ENCODE data around the gene CWC27.

The CWC27 gene

DNA sequence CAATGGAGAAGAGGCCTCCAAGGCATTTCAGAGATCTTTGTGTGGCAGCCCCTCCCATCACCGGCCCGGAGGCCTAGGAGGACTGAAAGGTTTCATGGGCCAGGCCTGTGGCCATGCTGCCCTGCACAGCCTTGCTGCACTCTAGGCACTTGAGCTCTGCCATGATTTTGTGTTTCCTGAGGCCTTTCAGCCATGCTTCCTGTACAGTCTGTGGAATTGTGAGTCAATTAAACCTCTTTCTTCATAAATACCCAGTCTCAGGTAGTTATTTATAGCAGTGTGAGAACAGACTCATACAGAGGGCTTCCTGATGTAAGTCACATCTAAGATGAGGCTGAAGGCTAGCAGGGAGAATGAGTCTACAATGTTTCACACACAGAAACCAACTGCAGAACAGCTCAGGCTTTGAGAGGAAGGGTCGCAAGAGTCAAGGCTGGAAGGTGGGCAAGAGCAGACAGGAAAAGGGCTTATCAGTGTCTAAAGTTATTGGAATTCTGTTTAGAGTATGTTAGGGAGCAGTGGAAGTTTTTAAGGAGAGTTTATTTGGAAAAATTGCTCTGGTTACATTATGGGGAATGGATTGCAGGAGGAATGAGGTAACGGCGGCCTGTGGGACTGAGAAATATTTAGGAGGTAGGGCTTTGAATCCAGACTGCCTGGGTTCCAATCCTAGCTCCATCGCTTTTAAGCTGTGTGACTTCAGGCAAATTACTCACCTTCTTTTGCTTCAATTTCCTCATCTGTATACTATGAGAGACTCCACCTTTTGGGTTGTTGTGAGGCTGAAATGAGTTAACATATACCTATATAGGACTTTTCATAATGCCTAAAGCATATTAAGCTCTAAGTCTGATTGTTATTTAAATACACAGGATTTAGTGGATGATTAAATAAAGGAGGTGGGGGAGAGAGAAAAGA, 291.2 kb downstream of the CWC27 start:
- CTCF ChIA-PET: interaction anchor here (0.6 to 0.8 kb wide), 2 partner anchors 22 to 253 kb away, joined by 3 read pairs; no protein-coding TSS in a partner anchor
- H3K4me3 ChIP-seq (ENCODE audit: low read depth, low read length): no peak overlapping the region
- no peaks in the 10 kb centered on the region for H3K9me3 ChIP-seq (ENCODE audit: control insufficient read depth, insufficient read depth, low read depth, low read length)
- TF ChIP-seq ZNF514 (tag by site-specific recombination; IDR thresholded peaks at IDR 0.05) (no peak), ZNF585B (tag by site-specific recombination; IDR thresholded peaks at IDR 0.05) (peak; percentile 84)
- H3K36me3 ChIP-seq (ENCODE audit: control insufficient read depth in 2 of 2, insufficient read depth in 1 of 2, low read length in 2 of 2): no peaks in the 10 kb centered on the region
- H3K4me1 ChIP-seq (ENCODE audit: control insufficient read depth, insufficient read depth, low read length): peaks cover 8% of the 10 kb centered on the region
- POLR2A ChIA-PET: no interaction called here
- H3K27ac ChIP-seq (ENCODE audit: extremely low read depth, low read depth, low read length): no peak overlapping the region

DNA sequence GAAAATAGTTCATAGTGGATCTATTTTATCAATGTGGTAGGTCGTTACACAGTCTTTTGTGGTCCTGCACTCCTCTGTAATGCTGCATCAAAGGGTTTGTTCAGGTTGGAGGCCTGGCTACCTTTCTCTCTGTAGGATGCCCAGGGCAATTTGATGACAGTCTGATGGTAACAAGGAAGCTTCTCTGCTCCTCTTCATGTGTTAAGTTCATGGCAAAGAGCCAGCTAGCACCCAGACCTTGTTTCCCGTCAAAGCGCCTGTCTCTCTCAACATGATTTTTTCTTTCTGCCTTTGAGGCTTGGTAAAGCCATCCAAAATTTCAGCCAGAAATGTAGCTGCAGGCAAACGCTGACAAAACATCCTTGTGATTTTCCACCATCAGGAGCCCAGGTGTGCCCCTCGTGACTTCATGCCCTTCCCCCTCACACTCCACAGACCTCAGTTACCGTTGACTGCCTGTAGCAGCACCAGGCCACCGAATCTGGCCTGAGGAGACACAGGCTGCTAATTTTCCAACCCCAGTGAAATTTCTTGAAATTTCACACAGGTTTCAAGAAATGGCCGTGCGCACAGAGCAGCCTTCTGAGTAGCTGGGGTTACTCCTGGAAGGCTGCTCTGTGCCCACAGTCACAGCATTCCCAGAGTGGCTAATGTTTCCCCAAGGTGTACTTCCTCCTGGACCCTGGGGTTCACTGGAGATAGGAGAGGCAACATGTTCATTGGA, 292.7 kb downstream of the CWC27 start:
- no peaks in the 10 kb centered on the region for H3K9me3 ChIP-seq (ENCODE audit: control insufficient read depth, insufficient read depth, low read depth, low read length)
- TF ChIP-seq KLF16 (tag by site-specific recombination; IDR thresholded peaks at IDR 0.05): no peak
- no peak for TF ChIP-seq GLIS2 (tag by site-specific recombination; IDR thresholded peaks at IDR 0.05)
- TF ChIP-seq ZNF416 (tag by site-specific recombination; IDR thresholded peaks at IDR 0.05): no peak
- TF ChIP-seq, protein P1, sequence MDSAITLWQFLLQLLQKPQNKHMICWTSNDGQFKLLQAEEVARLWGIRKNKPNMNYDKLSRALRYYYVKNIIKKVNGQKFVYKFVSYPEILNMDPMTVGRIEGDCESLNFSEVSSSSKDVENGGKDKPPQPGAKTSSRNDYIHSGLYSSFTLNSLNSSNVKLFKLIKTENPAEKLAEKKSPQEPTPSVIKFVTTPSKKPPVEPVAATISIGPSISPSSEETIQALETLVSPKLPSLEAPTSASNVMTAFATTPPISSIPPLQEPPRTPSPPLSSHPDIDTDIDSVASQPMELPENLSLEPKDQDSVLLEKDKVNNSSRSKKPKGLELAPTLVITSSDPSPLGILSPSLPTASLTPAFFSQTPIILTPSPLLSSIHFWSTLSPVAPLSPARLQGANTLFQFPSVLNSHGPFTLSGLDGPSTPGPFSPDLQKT (IDR thresholded peaks at IDR 0.05; ENCODE audit: borderline replicate concordance, low read depth, low read length): no peak
- TF ChIP-seq ZNF776 (tag by site-specific recombination; IDR thresholded peaks at IDR 0.05; ENCODE audit: borderline replicate concordance): no peak
- no peak for TF ChIP-seq ZBTB8A (tag by site-specific recombination; IDR thresholded peaks at IDR 0.05)
- TF ChIP-seq ZSCAN16 (tag by site-specific recombination; IDR thresholded peaks at IDR 0.05): no peak
- no peak for TF ChIP-seq ZBTB17 (tag by site-specific recombination; IDR thresholded peaks at IDR 0.05)
- TF ChIP-seq, protein P2, sequence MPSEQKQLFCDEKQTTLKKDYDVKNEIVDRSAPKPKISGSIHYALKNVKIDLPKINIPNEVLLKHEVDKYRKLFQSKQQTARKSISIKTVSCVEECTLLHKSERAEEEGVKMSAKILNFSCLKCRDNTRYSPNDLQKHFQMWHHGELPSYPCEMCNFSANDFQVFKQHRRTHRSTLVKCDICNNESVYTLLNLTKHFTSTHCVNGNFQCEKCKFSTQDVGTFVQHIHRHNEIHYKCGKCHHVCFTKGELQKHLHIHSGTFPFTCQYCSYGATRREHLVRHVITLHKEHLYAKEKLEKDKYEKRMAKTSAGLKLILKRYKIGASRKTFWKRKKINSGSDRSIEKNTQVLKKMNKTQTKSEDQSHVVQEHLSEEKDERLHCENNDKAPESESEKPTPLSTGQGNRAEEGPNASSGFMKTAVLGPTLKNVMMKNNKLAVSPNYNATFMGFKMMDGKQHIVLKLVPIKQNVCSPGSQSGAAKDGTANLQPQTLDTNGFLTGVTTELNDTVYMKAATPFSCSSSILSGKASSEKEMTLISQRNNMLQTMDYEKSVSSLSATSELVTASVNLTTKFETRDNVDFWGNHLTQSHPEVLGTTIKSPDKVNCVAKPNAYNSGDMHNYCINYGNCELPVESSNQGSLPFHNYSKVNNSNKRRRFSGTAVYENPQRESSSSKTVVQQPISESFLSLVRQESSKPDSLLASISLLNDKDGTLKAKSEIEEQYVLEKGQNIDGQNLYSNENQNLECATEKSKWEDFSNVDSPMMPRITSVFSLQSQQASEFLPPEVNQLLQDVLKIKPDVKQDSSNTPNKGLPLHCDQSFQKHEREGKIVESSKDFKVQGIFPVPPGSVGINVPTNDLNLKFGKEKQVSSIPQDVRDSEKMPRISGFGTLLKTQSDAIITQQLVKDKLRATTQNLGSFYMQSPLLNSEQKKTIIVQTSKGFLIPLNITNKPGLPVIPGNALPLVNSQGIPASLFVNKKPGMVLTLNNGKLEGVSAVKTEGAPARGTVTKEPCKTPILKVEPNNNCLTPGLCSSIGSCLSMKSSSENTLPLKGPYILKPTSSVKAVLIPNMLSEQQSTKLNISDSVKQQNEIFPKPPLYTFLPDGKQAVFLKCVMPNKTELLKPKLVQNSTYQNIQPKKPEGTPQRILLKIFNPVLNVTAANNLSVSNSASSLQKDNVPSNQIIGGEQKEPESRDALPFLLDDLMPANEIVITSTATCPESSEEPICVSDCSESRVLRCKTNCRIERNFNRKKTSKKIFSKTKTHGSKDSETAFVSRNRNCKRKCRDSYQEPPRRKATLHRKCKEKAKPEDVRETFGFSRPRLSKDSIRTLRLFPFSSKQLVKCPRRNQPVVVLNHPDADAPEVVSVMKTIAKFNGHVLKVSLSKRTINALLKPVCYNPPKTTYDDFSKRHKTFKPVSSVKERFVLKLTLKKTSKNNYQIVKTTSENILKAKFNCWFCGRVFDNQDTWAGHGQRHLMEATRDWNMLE (tag by site-specific recombination; conservative IDR thresholded peaks at IDR 0.05; ENCODE audit: low read depth): no peak
- TF ChIP-seq ZNF324 (tag by site-specific recombination; IDR thresholded peaks at IDR 0.05): no peak
- no peak for TF ChIP-seq ZNF354C (tag by site-specific recombination; IDR thresholded peaks at IDR 0.05; ENCODE audit: borderline replicate concordance, low read depth)
- no peak for TF ChIP-seq ZNF341 (tag by site-specific recombination; IDR thresholded peaks at IDR 0.05; ENCODE audit: low read depth)
- POLR2A ChIA-PET: no interaction called here
- H3K4me3 ChIP-seq (ENCODE audit: low read depth, low read length): no peak overlapping the region
- H3K4me1 ChIP-seq (ENCODE audit: control insufficient read depth, insufficient read depth, low read length): peaks cover 14% of the 10 kb centered on the region
- CTCF ChIA-PET: interaction anchor here (0.7 to 0.8 kb wide), 2 partner anchors 24 to 86 kb away, joined by 3 read pairs; no protein-coding TSS in a partner anchor
- no peak overlapping the region for H3K27ac ChIP-seq (ENCODE audit: extremely low read depth, low read depth, low read length)
- H3K36me3 ChIP-seq (ENCODE audit: control insufficient read depth in 2 of 2, insufficient read depth in 1 of 2, low read length in 2 of 2): no peaks in the 10 kb centered on the region
